Stimulated activated CD8-positive, alpha-beta memory T cell treated with anti-CD3 and anti-CD28 coated beads, Interleukin-15, amount 100 ng/mL, for 48 hours (primary cell): ENCODE results near the gene UBAC1.

Experiments used
- DNase-seq, 2 donors: peaks; one replicate each; pipeline ENCODE4 v3.0.0-alpha.2; 2020; ENCODE audit warnings: low read depth in 2 of 2

Gene UBAC1

GRCh38 chr9:135884328-135885035 is 76.7 kb downstream of the UBAC1 start:
- no peak for DNase-seq

GRCh38 chr9:135883410-135884089 is 77.6 kb downstream of the UBAC1 start:
- no peak for DNase-seq
